ENCODE data around the gene PDE7B.

GRCh38 chr6:136236466-136237293 is 385.2 kb downstream of the PDE7B start:
- TF ChIP-seq CTCF (IDR thresholded peaks at IDR 0.05) (no peak), TCF12 (IDR thresholded peaks at IDR 0.05) (no peak), REST (IDR thresholded peaks at IDR 0.05; ENCODE audit: low read depth, low read length) (no peak), PBX3 (IDR thresholded peaks at IDR 0.05) (no peak)

Measured in SK-N-SH (cell line).